Fibroblast of skin of left quadriceps (primary cell): ENCODE measurements around the gene DPP6.
"Not testable (repeated sequence)": the region's sequence is repeated elsewhere in the genome, so short reads cannot be mapped to it uniquely, and the experiment has no call there.

ENCODE experiments used
- DNase-seq, 2 experiments: peaks; one replicate each; pipeline ENCODE4 v3.0.0-alpha.2; 2013; ENCODE audit warnings: low read depth in 2 of 2

The DPP6 gene

DNA sequence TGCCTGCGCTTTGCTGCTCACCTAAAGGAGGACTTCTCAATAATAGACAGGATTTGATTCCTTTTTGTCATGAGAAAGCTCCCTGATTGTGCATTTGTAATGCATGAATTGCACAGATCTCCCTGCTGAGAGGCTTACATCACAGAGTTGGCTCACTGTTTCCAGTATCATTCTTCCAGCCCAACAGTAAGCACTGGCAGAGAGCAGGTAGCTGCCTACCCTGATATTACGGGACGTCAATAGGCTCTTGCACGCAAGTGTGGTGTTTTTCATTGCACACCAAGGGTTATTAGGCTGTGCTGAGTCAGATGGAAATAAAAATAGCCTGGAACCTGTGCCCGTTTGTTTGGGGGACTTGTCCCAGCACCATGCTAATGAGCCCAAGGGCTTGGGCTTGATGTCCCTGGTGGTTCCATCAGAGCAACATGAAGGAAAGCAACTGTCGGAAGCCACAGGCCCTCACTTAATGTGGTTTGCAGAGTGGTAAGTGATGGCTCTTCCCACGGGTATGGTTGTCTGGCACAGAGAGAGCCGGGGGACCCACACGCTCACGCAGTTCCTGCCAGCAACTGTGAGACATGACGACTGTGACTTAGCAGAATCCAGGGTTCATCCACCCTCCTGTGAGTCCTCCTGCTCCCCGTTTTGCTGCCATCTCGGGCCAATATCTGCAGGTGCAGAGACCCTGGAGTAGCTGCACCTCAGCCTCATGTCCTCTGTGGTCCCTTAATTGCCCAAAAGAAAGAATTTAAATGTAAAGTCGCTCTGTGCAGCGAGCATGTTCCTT, 20.4 kb downstream of the DPP6 start:
- not testable (repeated sequence) for DNase-seq

DNA sequence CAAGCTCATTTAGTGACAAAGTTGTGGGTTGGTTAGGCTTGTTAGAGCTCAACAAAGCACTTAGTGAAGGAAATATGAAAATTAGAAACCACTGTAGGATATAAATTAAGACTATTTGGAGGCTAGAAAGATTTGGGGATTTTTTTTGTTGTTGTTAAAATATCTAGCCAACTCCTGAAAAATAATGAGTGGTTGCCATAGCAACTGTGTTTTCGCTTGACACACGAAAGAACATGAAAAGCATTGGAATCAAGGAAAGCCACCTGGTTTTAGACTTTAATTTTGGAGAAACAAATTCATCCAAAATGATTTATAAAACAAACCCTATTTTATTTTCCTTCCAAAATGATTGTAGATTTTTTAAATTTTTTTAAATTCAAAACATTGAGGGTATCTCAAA, 26.3 kb downstream of the DPP6 start:
- DNase-seq, result not testable (repeated sequence)

DNA sequence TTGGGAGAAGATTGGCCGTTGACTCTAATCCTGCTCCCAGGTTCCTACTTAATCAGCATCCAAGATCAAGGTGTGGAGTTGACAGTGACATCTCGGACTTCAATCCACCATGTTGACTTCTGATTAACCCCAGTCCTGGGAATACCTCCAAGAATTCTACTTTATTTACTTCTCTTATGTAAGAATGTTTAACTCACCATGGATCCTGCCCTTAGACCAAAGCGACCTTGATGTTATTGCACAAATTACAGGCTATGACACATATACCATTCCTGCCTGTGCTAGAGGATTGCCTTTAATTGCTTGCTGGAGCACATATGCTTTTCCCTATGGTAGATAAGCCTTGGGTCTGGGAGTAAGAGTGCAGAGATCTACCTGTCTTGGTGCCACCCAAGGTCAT, 28.1 kb downstream of the DPP6 start:
- DNase-seq, result not testable (repeated sequence)

DNA sequence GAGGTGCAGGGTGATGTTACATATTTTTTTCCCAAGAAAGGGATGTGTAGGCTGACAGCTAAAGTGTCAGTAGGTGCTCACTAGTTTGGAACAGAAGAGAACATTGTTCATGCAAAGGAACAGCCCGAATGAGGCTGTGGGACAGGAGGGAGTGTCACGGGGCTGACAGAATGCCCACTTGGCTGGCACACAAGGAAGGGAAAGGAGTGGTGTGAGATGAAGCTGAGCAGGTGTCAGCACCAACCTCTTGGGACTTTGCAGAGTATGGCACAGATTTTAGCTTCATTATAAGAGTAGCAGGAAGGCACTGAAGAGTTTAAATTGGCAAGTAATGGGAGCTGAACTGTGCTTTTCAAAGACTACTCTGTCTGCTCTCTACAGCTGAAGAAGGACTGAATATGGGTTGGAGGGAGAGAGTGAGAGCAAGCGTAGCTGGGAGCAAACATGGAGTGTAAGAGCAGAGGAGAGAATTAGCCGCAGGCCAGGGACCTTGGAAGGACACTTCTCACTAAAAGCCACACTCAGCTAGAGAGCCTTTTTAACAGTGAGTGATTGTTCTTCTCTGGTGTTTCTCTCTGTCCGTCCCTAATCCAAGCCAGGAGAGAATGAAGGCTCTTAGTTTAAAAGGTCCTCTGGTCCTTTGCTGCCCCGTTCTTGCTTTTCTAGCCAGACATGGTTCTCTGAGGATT, 35.0 kb downstream of the DPP6 start:
- not testable (repeated sequence) for DNase-seq

DNA sequence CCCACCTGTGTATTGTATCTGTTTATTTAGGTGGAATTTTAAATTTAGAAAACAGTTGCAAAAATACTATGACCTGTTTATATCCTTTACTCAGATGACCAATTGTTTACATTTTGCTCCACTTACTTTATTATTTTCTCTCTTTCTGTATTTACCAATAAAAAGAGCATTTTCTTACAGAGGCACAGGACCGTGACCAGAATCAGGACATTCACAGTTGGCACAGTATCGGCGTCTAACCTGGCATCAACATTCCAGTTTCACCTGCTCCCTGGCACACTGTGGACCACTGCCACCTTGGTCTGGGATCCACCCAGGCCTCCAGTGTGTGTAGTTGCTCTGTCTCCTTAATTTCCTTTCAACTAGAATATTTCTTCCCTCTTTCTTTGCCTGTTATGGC, 39.9 kb downstream of the DPP6 start:
- DNase-seq, result not testable (repeated sequence)

DNA sequence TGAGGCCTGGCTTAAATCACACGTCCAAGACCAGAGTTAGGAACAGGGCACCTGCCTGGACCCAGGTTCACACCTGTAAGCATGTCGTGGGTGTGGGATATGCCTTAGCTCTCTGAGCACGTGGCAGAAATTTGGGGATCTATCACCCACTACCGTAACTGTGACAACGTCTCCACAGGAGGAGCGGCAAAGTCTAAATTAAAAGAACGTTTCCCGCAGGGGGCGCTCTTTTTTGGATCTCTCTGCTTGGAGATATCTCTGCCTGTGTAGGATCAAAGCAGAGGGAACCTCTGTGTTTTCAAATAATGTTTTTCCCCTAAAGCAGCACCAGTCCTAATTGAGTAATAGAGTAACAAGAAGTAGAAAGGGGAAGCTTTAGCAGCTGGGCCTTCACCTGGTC, 43.0 kb downstream of the DPP6 start:
- DNase-seq, result not testable (repeated sequence)

DNA sequence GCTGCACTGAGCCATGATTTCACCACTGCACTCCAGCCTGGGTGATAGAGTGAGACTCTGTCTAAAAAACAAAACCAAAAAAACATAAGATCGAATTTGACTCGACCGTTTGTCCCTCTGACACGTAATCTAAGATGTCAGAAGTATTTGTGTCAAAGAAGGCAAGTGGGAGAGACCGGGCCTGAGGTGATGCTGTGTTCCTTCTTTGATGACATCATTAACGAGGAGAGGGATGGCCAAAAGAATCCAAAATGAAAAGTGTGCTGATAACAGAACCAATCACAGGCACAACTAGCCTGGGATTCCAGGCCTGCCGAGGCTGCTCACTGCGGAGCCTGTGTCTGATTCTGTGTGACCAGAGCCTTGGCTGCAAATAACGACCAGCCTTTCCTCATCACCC, 52.9 kb downstream of the DPP6 start:
- not testable (repeated sequence) for DNase-seq

DNA sequence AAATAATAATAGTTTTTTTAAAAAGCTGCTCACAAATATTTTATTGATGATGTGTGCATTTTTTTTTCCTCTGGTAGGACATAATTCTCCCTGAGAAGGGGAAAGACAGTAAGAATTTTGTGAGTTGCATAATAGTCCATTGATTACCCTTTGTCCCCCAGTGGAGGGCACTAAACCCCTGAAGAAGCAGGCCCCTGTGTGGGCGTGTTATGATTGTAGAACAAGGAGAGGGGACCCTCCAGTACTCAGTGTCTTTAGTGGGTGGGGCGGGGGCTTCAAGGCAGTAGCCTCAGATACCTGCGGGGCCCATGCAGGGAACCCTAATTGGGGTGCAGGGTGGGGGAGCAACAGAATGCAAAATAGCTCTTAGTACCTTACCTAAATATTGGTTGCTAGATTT, 57.4 kb downstream of the DPP6 start:
- DNase-seq, result not testable (repeated sequence)

DNA sequence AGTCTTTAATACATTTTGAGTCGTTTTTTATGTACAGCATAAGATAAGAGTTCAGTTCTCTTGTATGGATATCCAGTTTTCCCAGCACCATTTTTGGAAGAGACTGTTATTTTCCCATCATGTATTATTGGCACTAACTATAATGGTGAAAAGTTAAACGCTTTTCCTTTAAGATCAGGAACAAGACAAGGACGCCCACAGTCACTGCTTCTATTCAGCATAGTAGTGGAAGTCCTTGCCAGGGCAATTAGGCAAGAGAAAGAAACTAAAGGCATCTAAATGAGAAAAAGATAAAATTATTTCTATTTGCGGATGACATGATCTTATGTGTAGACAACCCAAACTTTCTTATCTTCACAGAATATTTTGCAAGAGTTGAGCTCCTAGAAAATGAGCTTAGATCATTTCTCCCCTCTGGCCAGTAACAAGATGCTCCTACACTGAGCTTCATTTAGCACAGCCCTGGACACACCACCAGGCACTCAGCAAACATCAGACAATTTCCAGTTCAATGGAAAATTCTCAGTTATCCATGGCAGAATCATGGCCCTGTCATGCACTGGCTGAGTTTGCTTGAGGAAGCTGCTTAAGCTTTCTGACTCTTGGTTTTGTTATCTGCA, 61.6 kb downstream of the DPP6 start:
- DNase-seq, result not testable (repeated sequence)

DNA sequence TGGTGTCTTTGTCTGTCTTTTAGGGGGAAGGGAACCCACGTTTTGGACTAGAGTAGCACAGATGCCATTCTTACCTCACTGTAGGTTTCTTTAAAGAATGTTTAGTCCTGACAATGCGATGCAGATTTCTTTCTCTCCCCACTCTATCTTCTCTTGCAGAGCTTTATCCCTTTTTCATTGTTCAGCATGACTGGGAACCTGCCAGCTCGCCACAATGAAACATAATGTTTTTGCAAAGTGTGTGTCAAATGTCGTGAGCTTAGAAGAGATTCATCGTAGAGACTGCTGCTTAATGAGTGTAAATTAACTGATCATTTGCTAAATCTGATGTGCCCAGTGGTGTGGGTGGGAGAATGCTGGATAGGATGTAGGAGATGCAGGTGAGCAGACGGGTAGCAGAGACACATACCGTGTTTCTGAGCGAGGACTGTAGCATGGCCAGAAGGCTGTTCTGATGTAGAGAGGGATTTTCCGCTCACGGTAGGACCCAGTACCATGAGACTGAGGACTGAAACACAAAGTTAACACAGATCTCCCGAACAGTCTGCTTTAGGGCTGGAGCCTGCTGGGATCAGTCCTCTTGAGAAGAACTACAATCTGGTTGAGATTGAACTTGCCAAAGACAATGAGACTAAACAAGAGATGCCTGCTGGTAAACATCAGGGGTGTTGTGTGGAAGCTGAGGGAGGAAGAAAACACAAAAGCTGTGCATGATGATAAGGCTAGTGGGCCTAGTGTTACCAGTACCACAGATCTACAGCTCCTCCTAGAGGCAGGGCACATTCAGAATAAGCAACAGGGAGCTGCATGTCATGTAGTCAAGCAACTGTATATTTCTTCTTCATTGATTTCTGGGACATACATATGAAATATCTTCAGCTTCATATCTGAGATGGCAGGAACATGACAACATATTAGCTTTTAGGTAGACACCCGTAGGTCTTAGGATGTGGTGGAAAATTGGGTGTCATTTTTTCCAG, 65.5 kb downstream of the DPP6 start:
- DNase-seq, result not testable (repeated sequence)

DNA sequence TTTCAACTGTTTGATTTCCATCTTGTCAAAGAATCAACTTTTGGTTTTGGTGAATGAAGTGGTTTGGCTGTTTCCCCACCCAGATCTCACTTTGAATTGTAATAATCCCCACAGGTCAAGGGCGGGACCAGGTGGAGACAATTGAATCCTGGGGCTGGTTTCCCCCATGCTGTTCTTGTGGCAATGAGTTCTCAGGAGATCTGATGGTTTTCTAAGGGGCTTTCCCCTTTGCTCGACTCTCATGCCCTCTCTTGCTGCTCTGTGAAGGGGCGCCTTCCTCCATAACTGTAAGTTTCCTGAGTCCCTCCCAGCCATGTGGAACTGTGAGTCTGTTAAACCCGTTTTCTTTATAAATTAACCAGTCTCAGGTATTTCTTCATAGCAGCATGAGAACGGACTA, 68.6 kb downstream of the DPP6 start:
- not testable (repeated sequence) for DNase-seq

DNA sequence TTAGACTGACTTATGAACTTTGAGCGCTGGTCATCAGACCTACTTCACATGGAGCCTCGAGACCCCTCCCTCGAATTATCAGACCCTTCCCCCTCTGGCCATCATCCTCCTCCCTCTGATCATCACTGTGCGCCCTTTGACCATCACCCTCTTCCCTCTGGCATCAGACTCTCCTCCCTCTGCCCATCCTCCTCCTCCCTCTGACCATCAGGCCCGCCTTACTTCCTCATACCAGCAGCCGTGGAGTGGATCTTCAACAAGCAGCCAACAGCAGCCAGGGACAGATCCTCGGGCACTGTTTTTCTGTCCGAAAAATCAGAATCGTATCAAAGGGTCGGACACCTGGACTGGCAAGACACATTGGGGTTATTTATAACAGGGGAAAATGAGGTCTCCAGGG, 70.5 kb downstream of the DPP6 start:
- not testable (repeated sequence) for DNase-seq

DNA sequence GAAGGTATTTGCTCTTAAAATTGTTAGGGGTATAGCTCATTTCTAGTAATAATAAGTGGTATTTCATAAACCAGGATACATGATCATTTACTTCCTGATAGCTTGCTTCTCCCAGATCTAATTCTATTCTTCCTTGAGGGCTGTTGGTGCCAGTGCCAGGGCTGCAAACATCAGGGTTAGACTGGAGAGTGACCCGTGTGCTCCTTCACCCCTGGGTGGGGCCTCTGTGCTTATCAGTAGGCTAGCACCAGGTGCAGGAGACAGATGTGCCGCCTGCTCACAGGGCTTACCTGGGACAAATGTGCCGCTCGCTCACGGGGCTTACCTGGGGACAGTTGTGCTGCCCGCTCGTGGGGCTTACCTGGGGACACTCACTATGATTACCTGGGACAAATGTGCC, 71.2 kb downstream of the DPP6 start:
- not testable (repeated sequence) for DNase-seq

DNA sequence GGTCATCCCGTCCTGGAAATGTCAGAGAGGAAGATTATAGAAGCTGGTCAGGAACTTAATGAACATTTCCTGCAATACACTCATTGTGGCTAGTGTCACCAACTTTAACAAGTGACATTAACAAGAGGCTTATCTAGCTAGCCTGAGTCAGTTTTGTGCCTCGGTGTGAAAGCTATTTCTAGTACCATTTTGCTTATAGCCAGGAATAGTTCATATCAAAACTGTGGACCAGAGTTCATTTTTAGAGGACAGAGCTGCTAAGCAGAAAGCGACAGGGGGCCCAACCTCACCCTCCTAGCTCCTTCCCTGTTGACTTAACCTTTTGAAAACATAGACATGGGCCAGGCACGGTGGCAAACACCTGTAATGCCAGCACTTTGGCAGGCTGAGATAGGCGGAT, 76.9 kb downstream of the DPP6 start:
- DNase-seq, result not testable (repeated sequence)

DNA sequence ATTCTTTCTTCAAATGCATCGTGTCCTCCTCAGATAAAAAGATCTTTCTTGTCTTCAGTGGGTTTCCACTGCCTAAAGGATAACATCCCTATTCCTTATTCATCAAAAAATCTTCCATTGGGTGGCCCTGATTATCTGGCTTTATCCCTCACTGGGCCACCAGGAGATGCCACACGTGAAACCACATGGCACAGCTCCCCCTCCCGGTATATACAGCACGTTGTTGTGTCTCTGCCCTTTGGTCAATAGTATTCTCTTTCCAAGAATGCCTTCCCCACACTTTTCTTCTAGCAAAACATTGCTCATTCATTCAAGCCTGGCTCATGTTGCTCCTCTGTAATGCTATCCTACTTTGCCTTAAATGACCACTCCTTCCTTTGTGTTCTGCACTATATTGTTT, 80.4 kb downstream of the DPP6 start:
- not testable (repeated sequence) for DNase-seq

DNA sequence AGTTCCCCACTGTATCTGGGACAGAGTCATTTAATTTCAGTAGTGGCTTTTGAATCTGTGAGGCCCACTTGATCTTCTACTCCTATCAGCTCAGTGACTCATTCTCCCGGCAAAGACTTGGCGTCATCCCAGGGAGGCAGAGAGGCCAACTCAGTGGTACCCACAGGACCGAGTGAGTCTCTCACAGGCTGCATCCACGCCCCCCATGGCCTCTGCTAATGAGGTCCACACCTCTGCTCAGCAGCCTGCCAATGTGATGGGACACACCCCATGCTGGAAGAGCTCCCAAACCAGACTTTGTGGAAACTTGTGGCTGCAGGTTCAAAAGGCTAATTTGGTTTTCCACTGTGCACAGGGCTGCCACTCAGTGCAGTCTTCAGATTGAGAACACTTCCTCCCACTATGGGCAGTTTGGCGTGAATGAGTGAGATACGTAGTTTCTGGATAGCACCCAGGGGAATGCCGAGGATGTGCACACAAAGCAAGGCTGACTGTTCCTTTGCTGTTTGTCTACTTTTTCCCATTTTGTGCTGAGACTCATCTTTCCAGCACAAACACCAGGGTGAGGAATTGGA, 81.6 kb downstream of the DPP6 start:
- not testable (repeated sequence) for DNase-seq

DNA sequence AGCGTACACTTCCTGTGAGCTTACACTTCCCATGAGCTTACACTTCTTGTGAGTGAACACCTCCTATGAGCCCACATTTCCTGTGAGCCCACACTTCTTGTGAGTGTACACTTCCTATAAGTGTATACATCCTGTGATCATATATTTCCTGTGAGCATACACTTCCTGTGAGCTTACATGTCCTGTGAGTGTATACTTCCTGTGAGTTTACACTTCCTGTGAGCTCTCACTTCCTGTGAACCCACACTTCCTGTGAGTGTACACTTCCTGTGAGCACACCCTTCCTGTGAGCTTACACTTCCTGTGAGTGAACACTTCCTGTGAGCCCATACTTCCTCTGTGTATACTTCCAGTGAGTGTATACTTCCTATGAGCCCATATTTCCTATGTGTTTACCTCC, 82.5 kb downstream of the DPP6 start:
- not testable (repeated sequence) for DNase-seq

DNA sequence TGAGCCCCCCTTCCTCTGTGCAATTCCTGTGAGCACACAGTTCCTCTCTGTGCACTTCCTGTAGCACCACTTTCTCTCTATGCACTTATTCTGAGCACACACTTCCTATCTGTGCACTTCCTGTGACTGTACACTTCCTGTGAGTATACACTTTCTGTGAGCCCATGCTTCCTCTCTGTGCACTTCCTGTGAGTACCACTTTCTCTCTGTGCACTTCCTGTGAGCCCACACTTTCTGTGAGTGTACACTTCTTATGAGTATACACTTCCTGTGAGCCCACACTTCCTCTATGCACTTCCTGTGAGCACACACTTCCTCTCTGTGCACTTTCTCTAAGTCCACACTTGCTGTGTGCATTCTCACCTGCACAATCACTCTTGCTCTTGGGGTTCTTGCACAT, 83.4 kb downstream of the DPP6 start:
- not testable (repeated sequence) for DNase-seq

DNA sequence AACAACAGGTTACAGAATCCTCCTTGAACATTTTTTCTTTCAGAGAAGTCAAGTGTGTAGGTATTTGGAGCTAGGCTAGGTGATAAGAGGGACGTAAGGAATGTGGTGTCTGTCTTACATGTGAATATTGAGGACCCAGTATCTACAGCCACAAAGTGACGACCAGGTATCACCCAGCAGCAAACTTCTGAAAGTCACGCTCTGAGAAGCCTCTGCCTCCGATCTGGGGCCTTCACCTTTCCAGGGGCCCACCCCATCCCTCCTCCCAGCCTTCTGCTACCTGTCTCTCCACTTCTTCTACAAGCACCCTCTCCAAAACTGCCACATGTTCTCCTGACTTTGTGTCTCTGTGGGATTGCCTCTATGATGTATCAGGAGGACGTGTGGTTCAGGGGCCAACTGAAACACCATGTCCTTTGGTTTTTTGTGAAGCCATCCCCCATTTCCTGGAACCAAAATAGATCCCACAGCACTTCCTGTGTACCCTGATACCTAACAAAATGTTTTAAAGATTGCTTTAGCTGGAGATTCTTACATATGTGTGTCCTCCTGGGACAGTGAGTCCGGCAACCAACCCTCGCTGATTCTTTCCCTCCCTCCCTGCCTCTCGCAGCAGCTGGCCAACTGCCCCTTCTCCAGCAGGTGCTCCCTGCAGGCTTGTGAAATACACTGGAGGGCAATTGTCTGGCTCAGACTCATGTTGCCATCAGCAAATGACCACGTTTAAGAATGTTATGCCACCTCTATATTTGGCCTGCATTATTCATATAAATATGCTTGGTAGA, 93.9 kb downstream of the DPP6 start:
- not testable (repeated sequence) for DNase-seq

DNA sequence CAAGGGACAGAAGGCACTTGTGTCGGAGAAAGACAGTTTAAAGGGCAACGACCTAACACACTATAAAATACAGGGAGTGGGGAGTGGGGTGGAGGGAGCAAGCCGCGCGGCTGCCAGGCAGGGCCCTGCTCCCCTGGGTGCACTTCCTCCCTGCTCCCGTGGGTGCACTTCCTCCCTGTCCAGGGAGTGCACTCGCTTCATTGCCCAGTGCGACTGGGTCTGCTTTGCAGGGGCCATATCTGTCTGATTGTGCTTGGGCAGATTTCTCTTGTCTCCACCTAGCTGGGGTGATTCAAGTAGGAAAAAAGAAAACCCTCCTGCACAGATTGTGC, 94.5 kb downstream of the DPP6 start:
- DNase-seq, result not testable (repeated sequence)
